GM18870 (cell line): ENCODE data around the gene THEMIS2.
A peak's percentile ranks its signal among the peaks of the same experiment; 100 is the strongest.

Experiments used
- ATAC-seq: cut with Tn5 transposase; IDR thresholded peaks from one replicate; pipeline ENCODE4 v1.9.1; 2021; ENCODE audit warnings: moderate library complexity; ENCODE audit not compliant: unreplicated experiment

Gene THEMIS2

GRCh38 chr1:27885114-27885528 is 12.8 kb downstream of the THEMIS2 start:
- no peak for ATAC-seq

- ATAC-seq = no peak
Observed at GRCh38 chr1:27885621-27886352, 13.4 kb downstream of the THEMIS2 start.

- no peak for ATAC-seq
Observed at GRCh38 chr1:27886353-27886679, 14.0 kb downstream of the THEMIS2 start.

GRCh38 chr1:27886744-27887143 is 14.4 kb downstream of the THEMIS2 start:
- ATAC-seq = no peak

GRCh38 chr1:27887215-27888021 is 15.1 kb downstream of the THEMIS2 start:
- ATAC-seq = no peak

GRCh38 chr1:27889506-27889905 is 17.2 kb downstream of the THEMIS2 start:
- ATAC-seq = no peak

- peak; percentile 53 for ATAC-seq
Observed at GRCh38 chr1:27891196-27891889, 19.0 kb downstream of the THEMIS2 start.

- no peak for ATAC-seq
Observed at GRCh38 chr1:27894521-27894920, 22.2 kb downstream of the THEMIS2 start.

GRCh38 chr1:27906759-27907158 is 34.4 kb downstream of the THEMIS2 start:
- ATAC-seq = no peak

GRCh38 chr1:27912429-27912828 is 40.1 kb downstream of the THEMIS2 start:
- no peak for ATAC-seq

- no peak for ATAC-seq
Observed at GRCh38 chr1:27915082-27915575, 42.8 kb downstream of the THEMIS2 start.

- ATAC-seq = no peak
Observed at GRCh38 chr1:27922272-27922671, 49.9 kb downstream of the THEMIS2 start.

GRCh38 chr1:27928216-27928954 is 56.0 kb downstream of the THEMIS2 start:
- no peak for ATAC-seq

GRCh38 chr1:27931184-27931583 is 58.8 kb downstream of the THEMIS2 start:
- no peak for ATAC-seq

- no peak for ATAC-seq
Observed at GRCh38 chr1:27931759-27932158, 59.4 kb downstream of the THEMIS2 start.

GRCh38 chr1:27934818-27935549 is 62.6 kb downstream of the THEMIS2 start, which contains the start of gene SMPDL3B:
TSS of gene SMPDL3B (plus strand) at chr1:27935000. CDS start at chr1:27935184, 184 bp downstream.
- no peak for ATAC-seq

GRCh38 chr1:27935721-27936120 is 63.4 kb downstream of the THEMIS2 start:
- ATAC-seq = no peak
